Suprapubic skin (tissue), 4 donors: Measurements from ENCODE around the gene HSD17B1. TPM values are rescaled to one million over a fixed set of nuclear protein-coding genes. Genes with fewer than 3 reads are reported as not detected.

ENCODE experiments used
- DNase-seq, 2 donors: peaks; one replicate each; pipeline ENCODE4 v3.0.0-alpha.2; 2019; ENCODE audit warnings: low spot score in 2 of 2
- H3K27ac ChIP-seq: fragments of 200-600 bp; sonication (generic); one replicate; pipeline ENCODE4 v1.5.1; 2019
- H3K27me3 ChIP-seq: fragments of 200-600 bp; sonication (generic); one replicate; pipeline ENCODE4 v1.5.1; 2019
- H3K36me3 ChIP-seq: fragments of 200-600 bp; sonication (generic); one replicate; pipeline ENCODE4 v1.5.1; 2019
- H3K4me1 ChIP-seq: fragments of 200-600 bp; sonication (generic); one replicate; pipeline ENCODE4 v1.5.1; 2019
- H3K4me3 ChIP-seq: fragments of 200-600 bp; sonication (generic); one replicate; pipeline ENCODE4 v1.5.1; 2019; ENCODE audit warnings: mild to moderate bottlenecking
- H3K9me3 ChIP-seq: fragments of 200-600 bp; sonication (generic); one replicate; pipeline ENCODE4 v1.5.1; 2019
- EP300 ChIP-seq: sonication (generic); formaldehyde crosslinking; IDR thresholded peaks from one replicate; pipeline ENCODE4 v1.6.1; 2017; ENCODE audit warnings: antibody characterized with exemption
- POLR2A ChIP-seq, 2 donors: fragments of 450-650 bp; IDR thresholded peaks; one replicate each; pipeline ENCODE4 v1.6.1; 2017; ENCODE audit warnings: antibody characterized with exemption in 2 of 2, mild to moderate bottlenecking in 2 of 2, moderate library complexity in 2 of 2
- POLR2AphosphoS5 ChIP-seq, 3 donors: sonication (generic); formaldehyde crosslinking; IDR thresholded peaks; one replicate each; pipeline ENCODE4 v1.6.1; 2017; ENCODE audit warnings: antibody characterized with exemption in 3 of 3
- WGBS: methylation state at CpG from one replicate; pipeline ENCODE4 v1.1.5; 2018; 5-methylcytosine and 5-hydroxymethylcytosine counted together
- total RNA-seq, 4 donors: library from RNA; depleted of rRNA; stranded (reverse); fragments of >200 nt; gene quantifications; one replicate each; pipeline ENCODE4 v1.1.0, GENCODE V29; 2016
- TF ChIP-seq, protein P1 (sequence below), 2 donors: fragments of 200-600 bp in 1 of 2; fragments of 450-650 bp in 1 of 2; sonication (generic) in 1 of 2; IDR thresholded peaks; one replicate each; pipeline ENCODE4 v1.5.1; 2016 to 2019; ENCODE audit warnings: antibody characterized with exemption in 2 of 2, mild to moderate bottlenecking in 1 of 2, moderate library complexity in 1 of 2

HSD17B1 gene
- total RNA-seq, 4 donors from 2014 or later = 1.2 to 8.8 (median 3.2) TPM

DNA sequence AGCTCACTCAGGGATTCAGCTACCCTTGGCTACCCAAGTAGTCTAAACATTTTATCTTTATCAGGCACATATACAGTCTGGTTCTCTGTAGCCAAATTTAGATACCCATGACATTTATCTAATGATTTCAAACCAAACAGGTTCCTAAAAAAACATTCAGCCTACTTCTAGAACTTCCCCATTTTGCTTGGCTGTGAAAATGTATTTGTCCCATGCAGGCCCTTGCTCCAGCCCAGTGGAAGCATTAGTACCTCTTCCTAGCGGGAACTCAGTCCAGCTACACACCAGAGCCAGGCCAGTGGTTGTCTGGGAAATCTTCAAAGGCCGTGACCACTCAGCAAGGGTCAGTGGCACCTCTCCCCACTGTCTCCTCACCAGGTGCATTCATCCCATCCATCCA lies 42.9 kb upstream of the HSD17B1 start:
- no peak overlapping the region for H3K4me3 ChIP-seq
- H3K36me3 ChIP-seq = peaks cover 74% of the 10 kb centered on the region
- peaks cover 20% of the 10 kb centered on the region for H3K4me1 ChIP-seq
- 81% methylated on average over 2 of the region's 2 CpGs for WGBS
- H3K27ac ChIP-seq = peak overlapping the region; percentile 35
- H3K9me3 ChIP-seq = no peaks in the 10 kb centered on the region
- no peak for TF ChIP-seq EP300
- DNase-seq = no peak
- H3K27me3 ChIP-seq = no peaks in the 10 kb centered on the region

DNA sequence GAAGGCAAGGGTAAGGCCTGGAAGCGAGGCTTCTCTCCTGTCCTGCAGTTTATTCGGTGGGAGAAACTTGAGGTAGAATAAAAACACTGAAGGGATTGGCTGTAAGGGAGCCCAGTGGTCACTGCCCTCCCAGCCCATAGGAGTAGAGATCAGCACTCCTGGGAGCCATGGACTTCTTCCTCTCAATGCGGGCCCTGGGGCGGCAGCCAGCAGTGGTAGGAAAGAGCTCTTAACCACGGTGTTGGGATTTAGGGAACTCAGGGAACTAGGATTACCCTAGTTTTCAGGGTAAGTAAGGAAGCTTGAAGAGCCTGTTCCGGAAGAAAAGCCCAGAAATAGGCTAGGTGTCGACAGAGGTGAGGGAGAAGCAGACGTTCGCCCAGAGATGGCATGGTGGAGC lies 40.5 kb upstream of the HSD17B1 start:
- peaks cover 68% of the 10 kb centered on the region for H3K36me3 ChIP-seq
- H3K27me3 ChIP-seq = no peaks in the 10 kb centered on the region
- H3K4me3 ChIP-seq = no peak overlapping the region
- WGBS = 79% methylated on average over 9 of the region's 9 CpGs
- H3K9me3 ChIP-seq = no peaks in the 10 kb centered on the region
- no peak for DNase-seq
- no peak for TF ChIP-seq POLR2A (IDR thresholded peaks at IDR 0.05)
- no peak for TF ChIP-seq EP300
- no peak overlapping the region for H3K27ac ChIP-seq
- peaks cover 25% of the 10 kb centered on the region for H3K4me1 ChIP-seq

DNA sequence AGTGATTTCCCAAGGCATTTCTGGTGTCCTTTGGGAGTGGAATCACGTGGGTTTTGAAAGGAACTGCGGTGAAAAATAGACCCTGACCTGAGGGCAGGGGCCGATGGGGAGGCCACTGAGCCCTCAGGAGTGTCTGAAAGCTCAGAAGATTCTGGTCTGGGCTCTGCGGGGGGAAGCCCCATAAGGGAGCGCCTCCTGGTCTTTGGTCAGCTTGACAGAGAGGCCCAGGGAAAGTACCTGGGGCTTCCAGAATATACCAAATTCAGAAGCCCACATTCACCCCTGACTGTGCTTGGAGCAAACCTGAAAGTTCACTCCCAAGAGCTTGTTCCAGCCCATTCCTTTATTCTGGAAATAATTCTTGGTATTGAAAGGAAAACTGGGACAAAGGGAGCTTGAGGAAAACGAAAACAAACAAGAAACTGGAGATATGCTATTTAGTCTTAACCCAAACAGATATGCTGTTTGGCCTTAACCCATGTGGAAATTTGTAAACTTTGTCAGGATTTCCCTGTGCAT lies 39.9 kb upstream of the HSD17B1 start:
- TF ChIP-seq POLR2A (IDR thresholded peaks at IDR 0.05) = no peak
- TF ChIP-seq EP300 = no peak
- TF ChIP-seq POLR2AphosphoS5 (IDR thresholded peaks at IDR 0.05) = no peak
- TF ChIP-seq, protein P1, sequence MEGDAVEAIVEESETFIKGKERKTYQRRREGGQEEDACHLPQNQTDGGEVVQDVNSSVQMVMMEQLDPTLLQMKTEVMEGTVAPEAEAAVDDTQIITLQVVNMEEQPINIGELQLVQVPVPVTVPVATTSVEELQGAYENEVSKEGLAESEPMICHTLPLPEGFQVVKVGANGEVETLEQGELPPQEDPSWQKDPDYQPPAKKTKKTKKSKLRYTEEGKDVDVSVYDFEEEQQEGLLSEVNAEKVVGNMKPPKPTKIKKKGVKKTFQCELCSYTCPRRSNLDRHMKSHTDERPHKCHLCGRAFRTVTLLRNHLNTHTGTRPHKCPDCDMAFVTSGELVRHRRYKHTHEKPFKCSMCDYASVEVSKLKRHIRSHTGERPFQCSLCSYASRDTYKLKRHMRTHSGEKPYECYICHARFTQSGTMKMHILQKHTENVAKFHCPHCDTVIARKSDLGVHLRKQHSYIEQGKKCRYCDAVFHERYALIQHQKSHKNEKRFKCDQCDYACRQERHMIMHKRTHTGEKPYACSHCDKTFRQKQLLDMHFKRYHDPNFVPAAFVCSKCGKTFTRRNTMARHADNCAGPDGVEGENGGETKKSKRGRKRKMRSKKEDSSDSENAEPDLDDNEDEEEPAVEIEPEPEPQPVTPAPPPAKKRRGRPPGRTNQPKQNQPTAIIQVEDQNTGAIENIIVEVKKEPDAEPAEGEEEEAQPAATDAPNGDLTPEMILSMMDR (IDR thresholded peaks at IDR 0.05) = no peak
- peaks cover 64% of the 10 kb centered on the region for H3K36me3 ChIP-seq
- no peaks in the 10 kb centered on the region for H3K27me3 ChIP-seq
- no peak overlapping the region for H3K4me3 ChIP-seq
- peaks cover 30% of the 10 kb centered on the region for H3K4me1 ChIP-seq
- DNase-seq = no peak
- H3K27ac ChIP-seq = peak overlapping the region; percentile 6
- WGBS = 79% methylated on average over 6 of the region's 6 CpGs
- no peaks in the 10 kb centered on the region for H3K9me3 ChIP-seq

DNA sequence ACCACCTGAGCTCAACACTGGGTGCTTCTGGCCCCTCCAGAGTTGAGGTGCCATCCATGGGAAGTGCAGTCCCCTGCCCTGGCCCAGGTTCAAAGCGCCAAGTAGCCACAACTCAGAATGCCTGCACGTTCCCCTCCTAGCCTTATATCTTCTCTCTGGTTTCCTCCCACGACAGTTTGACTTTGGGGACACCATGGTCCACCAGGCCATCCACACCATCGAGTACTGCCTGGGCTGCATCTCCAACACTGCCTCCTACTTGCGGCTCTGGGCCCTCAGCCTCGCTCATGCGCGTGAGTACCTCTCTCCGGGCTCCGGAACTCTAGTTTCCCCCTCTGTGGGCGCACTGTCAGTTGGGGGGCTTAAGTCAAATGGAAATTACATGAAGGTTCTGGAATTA lies 39.0 kb upstream of the HSD17B1 start:
- TF ChIP-seq POLR2A (IDR thresholded peaks at IDR 0.05) (no peak), EP300 (no peak), POLR2AphosphoS5 (IDR thresholded peaks at IDR 0.05) (no peak)
- TF ChIP-seq, protein P1 (IDR thresholded peaks at IDR 0.05) = no peak
- H3K9me3 ChIP-seq = no peaks in the 10 kb centered on the region
- H3K27me3 ChIP-seq = no peaks in the 10 kb centered on the region
- peaks cover 39% of the 10 kb centered on the region for H3K4me1 ChIP-seq
- H3K36me3 ChIP-seq = peaks cover 55% of the 10 kb centered on the region
- H3K27ac ChIP-seq = no peak overlapping the region
- WGBS = 97% methylated on average over 11 of the region's 11 CpGs
- no peak overlapping the region for H3K4me3 ChIP-seq
- DNase-seq = no peak

DNA sequence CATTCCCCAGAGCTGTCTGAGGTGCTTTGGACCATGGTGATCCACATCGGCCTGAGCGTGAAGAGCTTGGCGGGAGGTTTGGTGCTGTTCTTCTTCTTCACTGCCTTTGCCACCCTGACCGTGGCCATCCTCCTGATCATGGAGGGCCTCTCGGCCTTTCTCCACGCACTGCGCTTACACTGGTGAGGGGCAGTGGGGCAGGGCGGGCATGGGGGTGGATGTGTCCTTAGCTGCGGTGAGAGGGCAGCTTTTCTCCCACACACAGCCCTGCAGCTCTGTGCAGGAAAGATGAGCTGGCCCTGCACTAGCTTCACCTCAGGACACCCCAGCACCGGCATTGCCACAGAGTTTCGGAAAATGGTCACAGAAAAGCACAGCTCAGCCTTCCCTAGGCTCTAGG lies 38.4 kb upstream of the HSD17B1 start:
- peaks cover 39% of the 10 kb centered on the region for H3K4me1 ChIP-seq
- no peak for DNase-seq
- TF ChIP-seq POLR2A (IDR thresholded peaks at IDR 0.05) (no peak), EP300 (no peak), POLR2AphosphoS5 (IDR thresholded peaks at IDR 0.05) (no peak)
- TF ChIP-seq, protein P1 (IDR thresholded peaks at IDR 0.05) = no peak
- no CpG with 5 or more reads among the region's 11 CpGs for WGBS
- no peaks in the 10 kb centered on the region for H3K9me3 ChIP-seq
- H3K27me3 ChIP-seq = no peaks in the 10 kb centered on the region
- H3K36me3 ChIP-seq = peaks cover 49% of the 10 kb centered on the region
- no peak overlapping the region for H3K4me3 ChIP-seq
- H3K27ac ChIP-seq = no peak overlapping the region

DNA sequence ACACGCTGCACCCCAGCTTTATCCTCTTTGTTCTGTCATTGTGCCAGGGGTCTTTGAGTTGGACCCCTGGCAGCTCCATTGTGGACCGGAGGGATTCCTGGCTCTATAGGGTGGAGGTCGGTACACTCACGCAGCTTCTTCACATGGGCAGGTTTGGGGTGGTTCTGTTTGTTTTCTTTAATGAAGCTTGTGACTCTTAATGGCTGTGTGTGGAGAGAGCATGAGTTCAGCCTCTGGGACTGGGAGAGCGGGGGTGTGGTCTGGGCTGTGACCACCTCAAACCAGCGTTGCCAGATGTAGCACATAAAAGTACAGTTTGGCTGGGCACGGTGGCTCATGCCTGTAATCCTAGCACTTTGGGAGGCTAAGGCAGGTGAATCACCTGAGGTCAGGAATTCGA lies 37.9 kb upstream of the HSD17B1 start:
- Histone ChIP-seq H3K9me3 (no peaks in the 10 kb centered on the region), H3K4me3 (no peak overlapping the region), H3K27me3 (no peaks in the 10 kb centered on the region), H3K4me1 (peaks cover 39% of the 10 kb centered on the region), H3K36me3 (peaks cover 43% of the 10 kb centered on the region), H3K27ac (no peak overlapping the region)
- TF ChIP-seq EP300 (no peak), POLR2AphosphoS5 (IDR thresholded peaks at IDR 0.05) (no peak), POLR2A (IDR thresholded peaks at IDR 0.05) (no peak)
- TF ChIP-seq, protein P1 (IDR thresholded peaks at IDR 0.05) = no peak
- WGBS = 93% methylated on average over 8 of the region's 8 CpGs
- DNase-seq = no peak
